Astrocyte of the cerebellum (primary cell): ENCODE results near the gene TBC1D7.

ENCODE experiments used
- DNase-seq: peaks from one replicate; pipeline ENCODE4 v3.0.0-alpha.2; 2011; ENCODE audit warnings: low read depth
- H3K4me3 ChIP-seq: 2 replicates; pipeline ENCODE4 v1.5.1; 2011; ENCODE audit warnings: mild to moderate bottlenecking, low read depth, low read length, moderate library complexity
- CTCF ChIP-seq: IDR thresholded peaks from 2 replicates; pipeline ENCODE4 v1.5.1; 2012; ENCODE audit warnings: low read length, low read depth, moderate library complexity, mild to moderate bottlenecking; ENCODE audit errors: missing control alignments
- in situ Hi-C: cut with HindIII; loops from 2 replicates; pipeline ENCODE4 v1.10.0; 2017; ENCODE audit warnings: low sequenced_read_pairs

TBC1D7 gene

DNA sequence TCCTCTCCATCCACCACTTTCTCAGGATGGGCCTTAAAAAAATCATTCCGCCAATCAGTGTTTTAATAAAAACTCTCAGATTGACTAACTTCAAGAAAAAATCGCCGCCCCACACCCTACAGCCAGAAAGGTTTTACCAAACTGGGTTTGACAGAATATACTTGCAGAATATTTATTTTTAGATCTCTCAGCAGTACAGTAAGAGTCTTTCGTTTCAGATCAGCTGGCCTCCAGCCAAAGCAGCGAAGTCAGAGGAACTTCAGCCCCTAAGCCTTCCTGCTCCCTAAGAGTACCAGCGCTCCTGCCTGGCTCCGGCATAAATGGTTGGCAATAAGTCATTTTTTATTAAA, 24.7 kb downstream of the TBC1D7 start:
- in situ Hi-C loops: no loop called here
- DNase-seq: peak; percentile 32
- no peak for TF ChIP-seq CTCF
- H3K4me3 ChIP-seq: no peak overlapping the region

DNA sequence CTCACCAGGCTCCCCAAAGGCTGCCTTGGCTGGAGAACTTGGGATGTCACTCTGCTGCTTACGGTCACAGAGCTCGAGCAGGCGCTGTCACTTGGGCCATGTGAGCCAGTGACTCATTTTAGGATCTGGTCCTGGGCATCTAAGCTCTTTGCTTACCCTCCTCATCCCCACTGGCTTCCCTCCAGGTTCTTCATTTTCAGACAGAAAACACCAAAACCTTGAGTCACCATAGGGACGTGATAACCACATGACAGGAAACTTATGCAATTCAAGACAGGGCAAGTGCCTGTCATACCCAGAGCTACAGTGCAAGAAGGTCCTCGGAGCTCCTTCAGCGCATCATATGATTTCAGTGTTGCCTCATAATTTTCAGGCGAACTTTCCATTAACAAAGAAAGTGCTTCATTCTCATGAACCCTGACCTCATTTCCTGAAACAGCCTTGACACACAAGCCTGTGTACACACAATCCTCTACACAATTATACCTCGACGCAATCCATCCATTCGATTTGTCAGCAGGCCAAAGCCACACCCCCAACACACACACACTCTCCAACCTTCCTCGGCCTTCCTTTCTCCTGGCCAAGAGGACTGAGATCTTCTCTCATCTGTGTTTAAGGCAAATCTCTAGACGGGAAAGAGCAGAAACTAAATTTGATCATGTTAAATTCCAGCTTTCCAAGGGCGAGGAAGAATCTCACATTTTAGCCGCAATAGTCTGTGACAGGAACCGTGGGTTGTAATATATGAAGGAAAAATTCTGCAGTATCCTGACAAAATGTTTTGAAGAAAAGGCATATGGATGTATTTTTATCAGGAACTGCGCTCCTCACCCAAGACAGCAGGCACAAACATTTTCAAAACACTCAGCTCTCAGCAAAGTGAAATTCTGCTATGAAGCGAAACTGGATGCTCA, 25.3 kb downstream of the TBC1D7 start:
- peak; percentile 34 for DNase-seq
- in situ Hi-C loops: no loop called here
- H3K4me3 ChIP-seq: no peak overlapping the region
- TF ChIP-seq CTCF: no peak

GRCh38 chr6:13302291-13302690, 26.0 kb downstream of the TBC1D7 start:
- in situ Hi-C loops: no loop called here
- TF ChIP-seq CTCF: no peak
- no peak for DNase-seq
- no peak overlapping the region for H3K4me3 ChIP-seq

DNA sequence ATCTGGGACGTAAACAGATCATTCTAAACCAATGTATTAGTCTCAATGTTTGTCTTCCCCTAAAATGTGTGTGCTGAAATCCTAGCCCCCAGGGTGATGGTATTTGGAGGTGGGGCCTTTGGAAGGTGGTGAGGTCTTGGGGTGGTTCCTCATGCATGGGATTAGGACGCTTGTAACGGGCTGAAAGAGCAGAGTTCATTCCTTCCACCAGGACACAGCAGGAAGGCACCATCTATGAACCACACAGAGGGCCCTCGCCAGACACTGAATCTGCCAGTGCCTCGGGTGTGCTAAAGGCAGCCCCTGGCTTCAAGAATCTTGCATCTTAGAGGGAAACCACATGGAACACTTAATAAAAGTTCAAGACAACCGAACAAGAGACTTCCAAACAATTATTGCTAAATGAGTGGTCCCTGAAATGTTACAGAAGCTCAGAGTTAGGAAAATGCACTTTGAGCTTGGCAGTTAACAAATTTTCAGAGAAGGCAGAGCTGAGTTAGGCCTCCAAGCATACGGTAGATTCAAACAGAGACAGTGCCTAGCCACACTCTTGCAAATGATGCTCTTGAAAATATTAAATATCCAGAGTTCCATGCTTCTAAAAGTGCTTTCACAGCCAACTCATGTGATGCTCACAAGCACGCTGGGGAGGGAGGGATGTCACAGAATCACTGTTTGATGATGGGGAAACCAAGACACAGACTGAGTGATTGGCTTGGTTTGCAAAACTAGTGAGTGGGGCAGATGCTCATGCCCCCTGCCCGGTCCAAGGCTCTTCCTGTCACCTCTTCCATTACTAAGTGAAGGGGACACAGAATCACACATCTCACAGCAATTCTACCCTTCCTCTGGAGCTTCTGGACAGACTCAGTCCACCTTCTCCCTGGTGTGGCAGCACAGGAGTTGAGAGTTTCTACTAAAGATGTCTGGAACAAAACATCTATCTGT, 27.4 kb downstream of the TBC1D7 start:
- in situ Hi-C loops: no loop called here

DNA sequence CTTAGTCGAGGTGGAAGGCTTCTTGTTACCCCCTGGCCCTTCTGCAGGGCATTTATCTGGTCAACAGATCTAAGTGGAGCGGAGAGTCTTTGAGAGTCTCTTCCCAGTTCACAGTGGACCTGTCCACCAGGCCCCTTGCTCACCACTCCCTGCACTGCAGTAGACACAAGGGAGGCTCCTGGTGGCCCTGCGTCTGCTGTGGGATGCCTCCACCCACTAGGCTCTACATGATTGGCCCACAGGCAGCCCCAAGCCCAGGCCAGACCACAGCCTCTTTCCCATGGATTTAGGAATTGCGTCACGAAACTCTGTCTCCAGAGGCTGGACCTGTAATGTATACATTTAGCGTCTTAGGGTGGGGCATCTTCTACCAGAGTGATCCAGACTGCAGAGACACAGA, 28.4 kb downstream of the TBC1D7 start:
- TF ChIP-seq CTCF: no peak
- no peak overlapping the region for H3K4me3 ChIP-seq
- in situ Hi-C loops: no loop called here
- DNase-seq: no peak

More for the DNA sequence above, 27.4 kb downstream of the TBC1D7 start:
- H3K4me3 ChIP-seq: no peak overlapping the region
- TF ChIP-seq CTCF: no peak
- no peak for DNase-seq

- in situ Hi-C loops: no loop called here
These were observed 28.9 kb downstream of the TBC1D7 start for GRCh38 chr6:13299403-13299821.

More at GRCh38 chr6:13299403-13299821, 28.9 kb downstream of the TBC1D7 start:
- DNase-seq: no peak
- no peak overlapping the region for H3K4me3 ChIP-seq
- TF ChIP-seq CTCF: no peak
